NCI-H2171 (cell line): Measurements from ENCODE around the gene TMEM121.
A peak's percentile ranks its signal among the peaks of the same experiment; 100 is the strongest.

Experiments
- DNase-seq: peaks from one replicate; lab custom pipeline; 2025; lab: John Stamatoyannopoulos, UW

Gene TMEM121

GRCh38 chr14:105498430-105499255 lies 27.7 kb upstream of the TMEM121 start:
- DNase-seq, result no peak

GRCh38 chr14:105499256-105500035 lies 26.9 kb upstream of the TMEM121 start:
- no peak for DNase-seq

GRCh38 chr14:105500036-105500725 lies 26.2 kb upstream of the TMEM121 start:
- no peak for DNase-seq

- no peak for DNase-seq
Observed at GRCh38 chr14:105500726-105501101, 25.7 kb upstream of the TMEM121 start.

- no peak for DNase-seq
Observed at GRCh38 chr14:105501504-105502291, 24.7 kb upstream of the TMEM121 start.

GRCh38 chr14:105502446-105503295 lies 23.7 kb upstream of the TMEM121 start:
- DNase-seq, result no peak

GRCh38 chr14:105503296-105503640 lies 23.1 kb upstream of the TMEM121 start:
- no peak for DNase-seq

- DNase-seq, result no peak
Observed at GRCh38 chr14:105503935-105504692, 22.3 kb upstream of the TMEM121 start.

- no peak for DNase-seq
Observed at GRCh38 chr14:105505101-105505500, 21.3 kb upstream of the TMEM121 start.

- DNase-seq, result no peak
Observed at GRCh38 chr14:105507247-105507646, 19.1 kb upstream of the TMEM121 start.

GRCh38 chr14:105508069-105508468 lies 18.3 kb upstream of the TMEM121 start:
- DNase-seq, result no peak

- DNase-seq, result no peak
Observed at GRCh38 chr14:105508601-105509000, 17.8 kb upstream of the TMEM121 start.

GRCh38 chr14:105517096-105517495 lies 9.3 kb upstream of the TMEM121 start:
- DNase-seq, result no peak

GRCh38 chr14:105519946-105520698 lies 6.3 kb upstream of the TMEM121 start:
- DNase-seq, result no peak

- DNase-seq, result no peak
Observed at GRCh38 chr14:105525326-105525725, 1.1 kb upstream of the TMEM121 start.

GRCh38 chr14:105526776-105527380 lies 495 bp downstream of the TMEM121 start:
- no peak for DNase-seq

GRCh38 chr14:105527381-105527825 lies 1.0 kb downstream of the TMEM121 start:
- DNase-seq, result no peak

GRCh38 chr14:105527826-105528585 lies 1.6 kb downstream of the TMEM121 start:
- peak; percentile 88 for DNase-seq
